Activated naive CD8-positive, alpha-beta T cell treated with anti-CD3 and anti-CD28 coated beads, Interleukin-2, amount 50 U/mL, for 16 hours (primary cell): Measurements from ENCODE around the gene TRIM32.
"Not testable (repeated sequence)": the region's sequence is repeated elsewhere in the genome, so short reads cannot be mapped to it uniquely, and the experiment has no call there.

ENCODE experiments used
- DNase-seq: peaks from one replicate; pipeline ENCODE4 v3.0.0-alpha.2; 2020; ENCODE audit warnings: low read depth, low spot score

The TRIM32 gene

GRCh38 chr9:116674210-116674980, 12.7 kb upstream of the TRIM32 start:
- DNase-seq = no peak

GRCh38 chr9:116683535-116683934, 3.6 kb upstream of the TRIM32 start:
- DNase-seq = no peak

- no peak for DNase-seq
These were observed 1.9 kb upstream of the TRIM32 start for GRCh38 chr9:116685166-116685565.

- DNase-seq = no peak
These were observed 970 bp upstream of the TRIM32 start for GRCh38 chr9:116686135-116686534.

GRCh38 chr9:116686693-116687073, 422 bp upstream of the TRIM32 start:
- DNase-seq = no peak

GRCh38 chr9:116687754-116688135, 640 bp downstream of the TRIM32 start:
- DNase-seq = no peak

- DNase-seq = no peak
These were observed 1.8 kb downstream of the TRIM32 start for GRCh38 chr9:116688806-116689485.

- no peak for DNase-seq
These were observed 2.5 kb downstream of the TRIM32 start for GRCh38 chr9:116689486-116690032.

GRCh38 chr9:116690805-116691204, 3.7 kb downstream of the TRIM32 start:
- not testable (repeated sequence) for DNase-seq

GRCh38 chr9:116691607-116692006, 4.5 kb downstream of the TRIM32 start:
- DNase-seq = no peak

GRCh38 chr9:116692616-116693015, 5.5 kb downstream of the TRIM32 start:
- DNase-seq = no peak

GRCh38 chr9:116693233-116693731, 6.2 kb downstream of the TRIM32 start:
- no peak for DNase-seq

- DNase-seq = no peak
These were observed 7.7 kb downstream of the TRIM32 start for GRCh38 chr9:116694785-116695291.

- DNase-seq = no peak
These were observed 8.3 kb downstream of the TRIM32 start for GRCh38 chr9:116695438-116695837.

GRCh38 chr9:116697362-116697761, 10.3 kb downstream of the TRIM32 start:
- DNase-seq = no peak

- DNase-seq = no peak
These were observed 10.8 kb downstream of the TRIM32 start for GRCh38 chr9:116697887-116698286.

- no peak for DNase-seq
These were observed 13.2 kb downstream of the TRIM32 start for GRCh38 chr9:116700279-116700678.

GRCh38 chr9:116700882-116701865, 14.1 kb downstream of the TRIM32 start:
- DNase-seq = no peak

GRCh38 chr9:116701940-116702642, 15.0 kb downstream of the TRIM32 start:
- no peak for DNase-seq

- no peak for DNase-seq
These were observed 16.5 kb downstream of the TRIM32 start for GRCh38 chr9:116703634-116704033.

- DNase-seq = no peak
These were observed 17.4 kb downstream of the TRIM32 start for GRCh38 chr9:116704470-116704869.
